NB4 (cell line): ENCODE measurements around the gene SYCN.

Source experiments
- CTCF ChIP-seq: IDR thresholded peaks from one replicate; pipeline ENCODE4 v1.5.1; 2012; ENCODE audit warnings: low read depth, low read length
- POLR2A ChIP-seq: IDR thresholded peaks from 2 replicates; pipeline ENCODE4 v1.6.1; 2011; ENCODE audit warnings: mild to moderate bottlenecking; ENCODE audit not compliant: insufficient read length; ENCODE audit errors: extremely low read depth

GRCh38 chr19:39155741-39156140 is 48.3 kb downstream of the SYCN start:
- TF ChIP-seq CTCF (no peak), POLR2A (no peak)
